NCI-H2171 (cell line): ENCODE measurements around the gene PEX16.

Source experiments
- DNase-seq: peaks from one replicate; lab custom pipeline; 2025; lab: John Stamatoyannopoulos, UW

PEX16 gene

GRCh38 chr11:45876401-45876800 lies 41.3 kb downstream of the PEX16 start:
- no peak for DNase-seq

GRCh38 chr11:45872651-45873356 lies 44.9 kb downstream of the PEX16 start:
- DNase-seq = no peak

- DNase-seq = no peak
These were observed 46.0 kb downstream of the PEX16 start for GRCh38 chr11:45871638-45872037.

GRCh38 chr11:45870706-45871105 lies 47.0 kb downstream of the PEX16 start:
- no peak for DNase-seq

- no peak for DNase-seq
These were observed 48.1 kb downstream of the PEX16 start for GRCh38 chr11:45869551-45869950.

GRCh38 chr11:45864041-45864440 lies 53.6 kb downstream of the PEX16 start:
- DNase-seq = no peak

GRCh38 chr11:45860764-45861510 lies 56.7 kb downstream of the PEX16 start:
- no peak for DNase-seq

- no peak for DNase-seq
These were observed 57.3 kb downstream of the PEX16 start for GRCh38 chr11:45860348-45860747.
